Loucy (cell line): ENCODE results near the gene CHM.

Experiments
- EZH2phosphoT487 ChIP-seq: fragments of 200-600 bp; IDR thresholded peaks from 2 replicates; pipeline ENCODE4 v1.6.1; 2018; ENCODE audit warnings: antibody characterized with exemption, mild to moderate bottlenecking, moderate library complexity, borderline replicate concordance
- TF ChIP-seq, protein P1 (sequence below): fragments of 200-600 bp; sonication (generic); conservative IDR thresholded peaks from 2 replicates; pipeline ENCODE4 v1.5.1; 2014; ENCODE audit warnings: mild to moderate bottlenecking, antibody characterized with exemption, low read length

DNA sequence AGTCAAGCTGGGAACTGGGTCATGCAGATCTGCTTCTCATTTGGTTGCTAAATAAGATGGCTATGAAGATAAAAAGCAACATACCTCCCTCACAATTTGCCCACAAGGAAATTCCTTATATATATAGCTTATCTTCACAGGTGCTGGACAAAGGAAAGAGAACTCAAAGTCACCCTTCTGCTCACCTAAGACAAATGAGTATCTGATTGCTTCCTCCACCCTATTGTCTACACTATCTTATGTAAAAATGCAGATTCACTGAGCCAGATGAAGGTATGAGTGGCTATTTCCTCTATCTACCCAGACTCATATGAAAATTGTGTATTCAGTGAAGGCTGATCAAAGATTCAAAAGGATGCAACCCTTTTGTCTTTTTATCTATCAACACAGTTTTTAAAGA lies 50.8 kb downstream of the CHM start:
- TF ChIP-seq, protein P1, sequence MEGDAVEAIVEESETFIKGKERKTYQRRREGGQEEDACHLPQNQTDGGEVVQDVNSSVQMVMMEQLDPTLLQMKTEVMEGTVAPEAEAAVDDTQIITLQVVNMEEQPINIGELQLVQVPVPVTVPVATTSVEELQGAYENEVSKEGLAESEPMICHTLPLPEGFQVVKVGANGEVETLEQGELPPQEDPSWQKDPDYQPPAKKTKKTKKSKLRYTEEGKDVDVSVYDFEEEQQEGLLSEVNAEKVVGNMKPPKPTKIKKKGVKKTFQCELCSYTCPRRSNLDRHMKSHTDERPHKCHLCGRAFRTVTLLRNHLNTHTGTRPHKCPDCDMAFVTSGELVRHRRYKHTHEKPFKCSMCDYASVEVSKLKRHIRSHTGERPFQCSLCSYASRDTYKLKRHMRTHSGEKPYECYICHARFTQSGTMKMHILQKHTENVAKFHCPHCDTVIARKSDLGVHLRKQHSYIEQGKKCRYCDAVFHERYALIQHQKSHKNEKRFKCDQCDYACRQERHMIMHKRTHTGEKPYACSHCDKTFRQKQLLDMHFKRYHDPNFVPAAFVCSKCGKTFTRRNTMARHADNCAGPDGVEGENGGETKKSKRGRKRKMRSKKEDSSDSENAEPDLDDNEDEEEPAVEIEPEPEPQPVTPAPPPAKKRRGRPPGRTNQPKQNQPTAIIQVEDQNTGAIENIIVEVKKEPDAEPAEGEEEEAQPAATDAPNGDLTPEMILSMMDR, result no peak
- no peak for TF ChIP-seq EZH2phosphoT487
